ENCODE results near the gene ZBTB11.
A peak's percentile ranks its signal among the peaks of the same experiment; 100 is the strongest.
"Not testable (repeated sequence)": the region's sequence is repeated elsewhere in the genome, so short reads cannot be mapped to it uniquely, and the experiment has no call there.

ZBTB11 gene
- total RNA-seq, result 30.9 to 80.6 (median 45.7) reads per million in 18 experiments

GRCh38 chr3:101676765-101677435 is at the start of gene ZBTB11:
ZBTB11 (minus strand) TSS chr3:101677132; CDS start chr3:101676914, 218 bp downstream.
- peak; percentile 100 for DNase-seq

- DNase-seq, result no peak
Observed at GRCh38 chr3:101725890-101726275, 49.0 kb upstream of the ZBTB11 start.

GRCh38 chr3:101725194-101725889 is 48.4 kb upstream of the ZBTB11 start:
- DNase-seq, result no peak

GRCh38 chr3:101724329-101725193 is 47.6 kb upstream of the ZBTB11 start, which contains the start of gene CEP97:
CEP97 (plus strand) TSS chr3:101724614; CDS start chr3:101724677, 63 bp downstream.
- peak; percentile 90 to 95 for DNase-seq

- DNase-seq, result peak in 1 of 2 donors; percentile 13
Observed at GRCh38 chr3:101722394-101723173, 45.7 kb upstream of the ZBTB11 start.

GRCh38 chr3:101720851-101721840 is 44.2 kb upstream of the ZBTB11 start:
- no peak for DNase-seq

GRCh38 chr3:101719604-101720185 is 42.8 kb upstream of the ZBTB11 start:
- peak in 1 of 2 donors; percentile 73 for DNase-seq

- no peak for DNase-seq
Observed at GRCh38 chr3:101718455-101718854, 41.5 kb upstream of the ZBTB11 start.

GRCh38 chr3:101709126-101709525 is 32.2 kb upstream of the ZBTB11 start:
- no peak for DNase-seq

- DNase-seq, result not testable (repeated sequence)
Observed at GRCh38 chr3:101704639-101705038, 27.7 kb upstream of the ZBTB11 start.

- no peak for DNase-seq
Observed at GRCh38 chr3:101703169-101703568, 26.2 kb upstream of the ZBTB11 start.

- DNase-seq, result no peak
Observed at GRCh38 chr3:101702726-101703125, 25.8 kb upstream of the ZBTB11 start.

- no peak for DNase-seq
Observed at GRCh38 chr3:101701696-101702634, 25.0 kb upstream of the ZBTB11 start.

- peak; percentile 67 to 77 for DNase-seq
Observed at GRCh38 chr3:101695779-101696372, 18.9 kb upstream of the ZBTB11 start.

- not testable (repeated sequence) for DNase-seq
Observed at GRCh38 chr3:101694836-101695235, 17.9 kb upstream of the ZBTB11 start.

GRCh38 chr3:101693540-101693939 is 16.6 kb upstream of the ZBTB11 start:
- peak; percentile 35 to 40 for DNase-seq

GRCh38 chr3:101691685-101692671 is 15.0 kb upstream of the ZBTB11 start:
- DNase-seq, result not testable (repeated sequence)

GRCh38 chr3:101690972-101691371 is 14.0 kb upstream of the ZBTB11 start:
- peak; percentile 39 to 57 for DNase-seq
